HEK293 (cell line): ENCODE measurements around the gene RASL10A.

Experiments
- BCL11A ChIP-seq: fragments of 450-650 bp; formaldehyde crosslinking; IDR thresholded peaks from 2 replicates; pipeline ENCODE4 v1.5.1; 2016; ENCODE audit warnings: low read depth, missing biosample characterization, missing genetic modification characterization
- CTCF ChIP-seq: fragments of 450-650 bp; formaldehyde crosslinking; IDR thresholded peaks from 2 replicates; pipeline ENCODE4 v1.5.1; 2016; ENCODE audit warnings: missing biosample characterization, missing genetic modification characterization
- GLI4 ChIP-seq: fragments of 450-650 bp; formaldehyde crosslinking; IDR thresholded peaks from 2 replicates; pipeline ENCODE4 v1.5.1; 2016; ENCODE audit warnings: missing biosample characterization, missing genetic modification characterization
- GLIS1 ChIP-seq: fragments of 450-650 bp; formaldehyde crosslinking; IDR thresholded peaks from 2 replicates; pipeline ENCODE4 v1.5.1; 2016; ENCODE audit warnings: missing biosample characterization, missing genetic modification characterization
- REPIN1 ChIP-seq: fragments of 450-650 bp; formaldehyde crosslinking; IDR thresholded peaks from 2 replicates; pipeline ENCODE4 v1.5.1; 2017; ENCODE audit warnings: missing biosample characterization, missing genetic modification characterization, low read depth
- ZNF202 ChIP-seq: fragments of 450-650 bp; formaldehyde crosslinking; IDR thresholded peaks from 2 replicates; pipeline ENCODE4 v1.5.1; 2016; ENCODE audit warnings: missing biosample characterization, missing genetic modification characterization, borderline replicate concordance
- ZNF274 ChIP-seq, 2 experiments: fragments of 200-500 bp in 1 of 2; fragments of 450-650 bp in 1 of 2; sonication (Bioruptor generic) in 1 of 2; formaldehyde crosslinking in 1 of 2; IDR thresholded peaks; 2 replicates each; pipeline versions ENCODE4 v1.5.1 to v1.6.1; 2014 to 2016; ENCODE audit warnings: borderline replicate concordance in 1 of 2, inconsistent platforms in 1 of 2, low read length in 1 of 2, missing biosample characterization in 1 of 2, missing genetic modification characterization in 1 of 2
- ZNF629 ChIP-seq: fragments of 450-650 bp; formaldehyde crosslinking; IDR thresholded peaks from 2 replicates; pipeline ENCODE4 v1.5.1; 2017; ENCODE audit warnings: missing biosample characterization, missing genetic modification characterization
- ZSCAN30 ChIP-seq: fragments of 450-650 bp; IDR thresholded peaks from 2 replicates; pipeline ENCODE4 v1.5.1; 2018; ENCODE audit warnings: missing biosample characterization, mild to moderate bottlenecking, missing genetic modification characterization, moderate library complexity

- peak; percentile 18; the same call in 1 of the 2 replicates for TF ChIP-seq GLIS1
- no peak for TF ChIP-seq REPIN1 (tag by site-specific recombination)
- TF ChIP-seq ZNF629 = no peak
- TF ChIP-seq ZNF274 (IDR thresholded peaks at IDR 0.05; ENCODE audit: low read length) = no peak
- no peak for TF ChIP-seq ZNF274 (tag by site-specific recombination; IDR thresholded peaks at IDR 0.05; ENCODE audit: borderline replicate concordance)
- no peak for TF ChIP-seq CTCF (tag by site-specific recombination)
- no peak for TF ChIP-seq ZNF202 (tag by site-specific recombination)
- TF ChIP-seq BCL11A (tag by site-specific recombination) = no peak
- TF ChIP-seq ZSCAN30 (tag by site-specific recombination) = no peak
- no peak for TF ChIP-seq GLI4 (tag by site-specific recombination)
Observed at GRCh38 chr22:29319072-29319471, 3.6 kb upstream of the RASL10A start.
